Stimulated activated memory B cell treated with anti-CD40 and anti-IgM and Interleukin-4, amounts not matched to agents 10 μg/mL and 1 μg/mL and 100 μg/mL, for 72 hours (primary cell): ENCODE data around the gene DSCAM.

Source experiments
- ATAC-seq: fragments of 150-1000 bp; cut with Tn5 transposase; 2 replicates; pipeline ENCODE4 v1.10.0; 2021
- H3K27ac Mint-ChIP-seq: one replicate; pipeline ENCODE4 v1.8.0; 2022; ENCODE audit warnings: mild to moderate bottlenecking, mixed read lengths
- H3K27me3 Mint-ChIP-seq: one replicate; pipeline ENCODE4 v1.8.0; 2022; ENCODE audit warnings: mixed read lengths
- H3K36me3 Mint-ChIP-seq: one replicate; pipeline ENCODE4 v1.8.0; 2022; ENCODE audit warnings: mixed read lengths
- H3K4me1 Mint-ChIP-seq: one replicate; pipeline ENCODE4 v1.8.0; 2022; ENCODE audit warnings: mixed read lengths
- H3K4me3 Mint-ChIP-seq: one replicate; pipeline ENCODE4 v1.8.0; 2022; ENCODE audit warnings: mild to moderate bottlenecking, moderate library complexity, mixed read lengths
- H3K9me3 Mint-ChIP-seq: one replicate; pipeline ENCODE4 v1.8.0; 2022; ENCODE audit warnings: mixed read lengths

DSCAM gene

DNA sequence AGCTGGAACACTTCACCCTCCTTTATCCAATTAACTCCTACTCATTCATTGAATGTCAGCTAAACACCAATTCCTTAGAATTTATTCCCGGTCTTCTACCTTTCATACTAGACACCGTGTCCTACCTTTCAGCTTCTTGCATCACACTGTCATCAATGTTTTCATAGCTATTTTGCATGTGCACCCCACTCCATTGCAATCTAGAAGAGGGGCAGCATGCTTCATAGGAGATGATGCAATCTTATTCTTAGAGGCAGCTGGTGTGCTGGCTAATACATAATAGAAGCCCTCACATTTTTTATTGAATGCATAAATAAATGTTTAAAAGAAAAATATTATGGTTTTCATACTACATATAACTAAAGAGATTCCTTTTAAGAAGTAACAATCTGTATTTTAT, 123.6 kb downstream of the DSCAM start:
- Mint-ChIP-seq H3K27me3 (no peaks in the 10 kb centered on the region), H3K27ac (no peak overlapping the region), H3K36me3 (no peaks in the 10 kb centered on the region), H3K4me1 (no peaks in the 10 kb centered on the region), H3K4me3 (no peak overlapping the region), H3K9me3 (peaks cover 16% of the 10 kb centered on the region)
- no peak for ATAC-seq

DNA sequence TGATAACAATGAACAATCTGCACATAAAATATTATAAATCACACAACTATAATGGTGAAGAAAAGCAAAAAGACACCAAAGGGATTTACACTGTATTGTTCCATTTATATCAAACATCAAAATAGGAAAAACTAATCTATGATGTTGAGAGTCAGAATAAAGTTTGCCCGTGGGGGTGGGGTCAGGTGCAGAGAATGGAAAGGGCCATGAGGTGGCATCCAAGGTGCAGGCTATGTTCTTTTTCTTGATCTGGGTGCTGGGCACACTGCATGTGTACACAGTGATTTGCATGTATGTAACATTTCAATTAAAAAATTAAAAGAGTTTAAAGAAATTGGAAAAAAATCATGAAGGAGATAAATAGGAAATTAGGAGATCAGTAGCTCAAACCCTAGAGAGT, 127.3 kb downstream of the DSCAM start:
- Mint-ChIP-seq H3K27me3 (no peaks in the 10 kb centered on the region), H3K9me3 (peaks cover 18% of the 10 kb centered on the region), H3K36me3 (no peaks in the 10 kb centered on the region), H3K27ac (no peak overlapping the region), H3K4me1 (no peaks in the 10 kb centered on the region), H3K4me3 (no peak overlapping the region)
- no peak for ATAC-seq

DNA sequence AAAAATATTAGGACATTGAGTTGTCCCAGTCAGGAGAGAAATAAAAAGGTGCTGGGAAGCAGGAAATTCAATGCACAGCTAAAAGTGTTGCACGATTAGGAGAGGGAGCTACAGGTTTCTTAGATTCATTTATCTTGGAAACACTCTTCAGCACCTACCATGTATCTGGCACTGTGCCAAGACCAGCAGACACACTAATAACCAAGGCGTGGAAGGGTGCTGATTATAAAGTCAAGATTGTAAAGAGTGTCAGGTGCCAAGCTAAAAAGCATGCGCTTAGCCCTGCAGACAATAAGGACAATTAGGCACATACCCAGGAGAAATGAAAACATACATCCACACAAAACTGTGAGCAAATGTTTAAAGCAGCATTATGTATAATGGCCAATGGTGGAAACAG, 129.9 kb downstream of the DSCAM start:
- ATAC-seq, result no peak
- no peaks in the 10 kb centered on the region for H3K36me3 Mint-ChIP-seq
- peaks cover 16% of the 10 kb centered on the region for H3K9me3 Mint-ChIP-seq
- no peak overlapping the region for H3K27ac Mint-ChIP-seq
- no peak overlapping the region for H3K4me3 Mint-ChIP-seq
- no peaks in the 10 kb centered on the region for H3K4me1 Mint-ChIP-seq
- H3K27me3 Mint-ChIP-seq, result no peaks in the 10 kb centered on the region

DNA sequence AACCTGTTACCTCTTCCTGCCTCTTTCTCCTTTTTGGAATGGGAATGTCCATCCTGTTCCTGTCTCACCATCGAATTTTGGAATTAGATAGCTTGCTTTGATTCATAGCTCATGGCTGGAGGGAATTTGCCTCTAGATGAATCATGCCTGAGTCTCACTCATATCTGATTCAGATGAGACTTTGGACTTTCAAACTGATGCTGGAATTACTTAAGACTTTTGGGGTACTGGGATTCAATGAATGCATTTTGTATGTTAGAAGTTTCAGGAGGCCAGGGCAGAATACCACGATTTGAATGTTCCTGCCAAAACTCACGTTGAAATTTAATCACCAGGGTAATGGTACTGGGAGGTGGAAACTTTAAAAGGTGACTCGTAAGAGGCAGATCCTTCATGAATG, 132.4 kb downstream of the DSCAM start:
- H3K27me3 Mint-ChIP-seq, result no peaks in the 10 kb centered on the region
- no peak overlapping the region for H3K4me3 Mint-ChIP-seq
- no peaks in the 10 kb centered on the region for H3K4me1 Mint-ChIP-seq
- peaks cover 2% of the 10 kb centered on the region for H3K9me3 Mint-ChIP-seq
- H3K36me3 Mint-ChIP-seq, result no peaks in the 10 kb centered on the region
- H3K27ac Mint-ChIP-seq, result no peak overlapping the region
- no peak for ATAC-seq

DNA sequence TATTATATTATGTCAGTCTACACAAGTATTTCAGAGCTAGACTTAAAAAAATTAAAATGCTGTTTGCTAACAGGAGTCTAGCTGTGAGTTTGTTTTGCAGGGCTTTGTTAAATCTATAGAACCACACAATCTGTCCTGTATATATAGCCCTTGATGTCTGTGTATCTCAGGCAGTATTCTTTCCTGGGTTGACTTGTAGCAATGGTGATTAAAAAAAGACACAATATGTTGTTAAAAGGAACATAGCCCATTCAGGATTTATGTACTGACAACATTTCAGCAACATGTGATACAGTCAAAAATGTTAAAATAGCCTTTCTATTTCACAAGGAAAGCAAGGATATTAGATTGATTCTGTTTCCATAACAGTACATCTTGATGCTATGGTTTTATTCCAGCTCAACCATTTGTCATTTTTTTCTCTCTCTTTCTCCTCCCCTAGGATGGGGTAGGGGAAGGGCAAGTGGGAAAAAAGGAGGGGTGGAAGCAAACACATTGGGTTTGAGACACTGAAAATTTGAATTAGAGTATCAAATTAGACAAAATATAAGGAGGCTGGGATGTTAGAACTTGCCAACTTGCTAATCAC, 139.2 kb downstream of the DSCAM start:
- no peak for ATAC-seq
- Mint-ChIP-seq H3K9me3 (no peaks in the 10 kb centered on the region), H3K27me3 (no peaks in the 10 kb centered on the region), H3K4me3 (no peak overlapping the region), H3K4me1 (no peaks in the 10 kb centered on the region), H3K36me3 (no peaks in the 10 kb centered on the region), H3K27ac (no peak overlapping the region)

DNA sequence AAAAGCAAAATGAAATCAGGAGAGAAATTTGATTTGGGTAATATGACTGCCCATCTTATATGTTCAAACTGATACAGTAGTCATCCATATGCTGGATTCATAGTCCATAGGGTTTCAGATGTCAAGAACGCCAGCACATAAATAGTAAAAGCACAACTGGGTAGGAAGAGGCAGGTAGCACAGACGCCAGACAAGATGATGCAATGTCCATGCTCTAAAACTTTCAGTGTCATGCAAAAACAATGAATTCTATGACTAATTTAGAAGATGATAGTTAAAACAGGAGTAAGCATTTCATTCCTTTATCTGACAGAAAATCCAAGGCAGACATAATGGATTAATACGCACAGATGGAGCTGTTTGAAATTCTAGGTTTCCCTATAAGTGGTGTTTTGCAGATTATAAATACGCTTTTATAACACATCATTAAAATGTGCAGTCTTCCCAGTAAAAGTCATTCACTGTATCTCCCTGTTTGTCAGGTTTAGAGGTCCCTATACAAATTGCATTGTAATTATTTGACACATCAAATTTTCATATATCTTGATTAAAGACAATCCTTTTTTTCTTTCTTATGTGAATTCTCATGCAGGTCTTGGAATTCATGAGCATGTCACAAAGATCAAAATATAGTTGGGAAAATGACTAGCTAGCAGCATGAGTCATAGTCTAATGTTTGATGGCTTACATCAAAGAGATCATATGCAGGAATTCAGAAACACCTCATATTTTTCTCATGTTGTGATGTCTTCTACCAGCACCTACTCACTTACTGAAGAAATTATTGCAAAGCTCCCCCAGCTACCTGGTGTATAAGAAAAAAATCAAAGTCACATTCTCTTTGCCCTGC, 139.9 kb downstream of the DSCAM start:
- Mint-ChIP-seq H3K9me3 (no peaks in the 10 kb centered on the region), H3K4me3 (no peak overlapping the region), H3K27ac (no peak overlapping the region), H3K36me3 (no peaks in the 10 kb centered on the region), H3K4me1 (no peaks in the 10 kb centered on the region), H3K27me3 (no peaks in the 10 kb centered on the region)
- no peak for ATAC-seq

DNA sequence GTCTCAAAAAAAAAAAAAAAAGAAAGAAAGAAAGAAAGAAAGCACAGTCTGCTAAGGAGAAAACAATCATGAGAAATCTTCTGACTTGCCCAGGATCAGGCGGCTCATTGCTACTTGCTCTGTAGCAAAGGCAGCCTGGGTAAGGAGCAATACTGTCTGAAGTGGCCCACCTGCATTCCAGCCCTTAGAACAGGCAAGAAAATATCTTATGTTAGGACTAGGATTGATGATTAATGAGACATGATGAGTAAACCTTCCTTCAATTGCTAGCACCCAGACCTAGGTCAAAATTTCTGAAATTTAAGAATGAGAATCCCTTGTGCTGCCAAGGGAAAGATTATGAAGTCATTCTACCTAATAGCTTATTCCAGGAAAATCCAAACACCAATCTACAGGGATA, 140.8 kb downstream of the DSCAM start:
- Mint-ChIP-seq H3K4me1 (no peaks in the 10 kb centered on the region), H3K4me3 (no peak overlapping the region), H3K27me3 (no peaks in the 10 kb centered on the region), H3K36me3 (no peaks in the 10 kb centered on the region), H3K27ac (no peak overlapping the region), H3K9me3 (no peaks in the 10 kb centered on the region)
- no peak for ATAC-seq

DNA sequence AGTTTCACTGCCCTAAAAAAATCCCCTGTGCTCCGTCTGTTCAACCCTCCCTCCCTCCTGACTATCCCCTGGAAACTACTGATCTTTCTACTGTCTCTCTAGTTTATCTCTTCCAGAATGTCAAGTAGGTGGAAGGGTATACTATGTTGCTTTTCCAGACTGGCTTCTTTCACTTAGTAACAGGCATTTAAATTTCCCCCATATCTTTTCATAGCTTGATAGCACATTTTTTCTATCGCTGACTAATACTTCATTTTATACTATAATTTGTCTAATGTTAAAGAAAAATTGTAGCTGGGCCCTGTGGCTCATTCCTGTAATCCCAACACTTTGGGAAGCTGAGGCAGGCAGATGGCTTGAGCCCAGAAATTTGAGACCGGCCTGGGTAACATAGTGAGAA, 142.8 kb downstream of the DSCAM start:
- ATAC-seq, result no peak
- Mint-ChIP-seq H3K27ac (no peak overlapping the region), H3K4me1 (no peaks in the 10 kb centered on the region), H3K27me3 (no peaks in the 10 kb centered on the region), H3K36me3 (no peaks in the 10 kb centered on the region), H3K9me3 (no peaks in the 10 kb centered on the region), H3K4me3 (no peak overlapping the region)

DNA sequence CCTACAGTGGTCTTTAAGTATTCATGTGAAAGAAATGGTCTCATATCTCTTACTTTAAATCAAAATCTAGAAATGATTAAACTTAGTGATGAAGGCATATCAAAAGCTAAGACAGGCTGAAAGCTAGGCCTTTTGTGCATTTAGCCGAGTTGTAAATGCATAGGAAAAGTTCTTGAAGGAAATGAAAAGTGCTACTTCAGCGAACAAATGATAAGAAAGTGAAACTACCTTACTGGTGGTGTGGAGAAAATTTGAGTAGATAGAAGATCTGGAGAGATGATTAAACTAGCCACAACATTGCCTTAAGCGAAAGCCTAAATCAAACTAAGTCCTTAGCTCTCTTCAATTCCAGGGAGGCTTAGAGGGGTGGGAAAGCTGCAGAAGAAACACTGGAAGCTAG, 147.6 kb downstream of the DSCAM start:
- H3K27me3 Mint-ChIP-seq, result no peaks in the 10 kb centered on the region
- ATAC-seq, result no peak
- H3K9me3 Mint-ChIP-seq, result no peaks in the 10 kb centered on the region
- H3K27ac Mint-ChIP-seq, result no peak overlapping the region
- no peak overlapping the region for H3K4me3 Mint-ChIP-seq
- H3K4me1 Mint-ChIP-seq, result no peaks in the 10 kb centered on the region
- H3K36me3 Mint-ChIP-seq, result no peaks in the 10 kb centered on the region

DNA sequence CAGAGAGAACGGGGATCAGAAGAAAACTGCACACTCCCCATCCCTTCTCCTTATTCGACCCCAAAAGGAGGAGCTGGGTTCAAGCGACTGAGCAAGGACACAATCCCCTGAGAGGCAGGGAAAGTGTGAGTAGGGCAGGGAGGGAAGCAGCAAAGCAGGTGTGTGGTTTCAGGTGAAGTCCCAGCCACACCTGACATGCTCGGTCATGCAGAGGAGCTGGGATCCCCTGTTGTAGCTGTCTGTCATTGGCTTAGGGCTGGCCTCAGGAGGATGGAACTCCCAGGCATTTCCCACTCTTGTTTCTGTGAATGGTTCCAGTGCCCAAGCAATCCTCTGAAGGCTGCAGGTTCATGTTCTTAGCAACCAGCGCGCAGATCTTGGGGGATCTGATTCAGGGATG, 150.7 kb downstream of the DSCAM start:
- no peak for ATAC-seq
- Mint-ChIP-seq H3K27me3 (no peaks in the 10 kb centered on the region), H3K4me3 (no peak overlapping the region), H3K4me1 (no peaks in the 10 kb centered on the region), H3K27ac (no peak overlapping the region), H3K9me3 (no peaks in the 10 kb centered on the region), H3K36me3 (no peaks in the 10 kb centered on the region)

DNA sequence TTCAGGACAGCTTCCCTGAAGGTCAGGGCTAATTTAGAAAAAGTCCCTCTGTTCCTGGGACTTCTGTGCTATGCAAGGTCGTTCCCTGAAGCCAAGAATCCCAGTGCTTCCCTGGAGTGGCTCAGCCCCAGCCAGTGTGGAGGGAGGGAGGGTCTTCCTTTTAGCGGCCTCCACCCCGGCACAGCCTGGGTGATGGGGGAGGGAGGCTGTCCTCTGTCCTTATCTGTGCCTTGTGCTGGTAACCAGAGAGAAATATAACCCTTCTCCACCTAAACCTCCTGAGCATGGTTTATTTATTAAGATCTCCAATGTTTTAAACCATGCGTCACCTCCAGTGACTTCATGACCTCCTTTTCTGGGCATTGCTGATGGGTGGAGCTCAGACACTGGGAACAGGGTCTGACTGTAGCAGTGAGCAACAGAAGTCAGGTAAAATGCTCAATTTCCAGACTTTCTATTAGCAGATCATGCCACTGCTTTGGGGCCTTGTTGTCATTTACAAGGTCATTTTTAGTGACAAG, 157.1 kb downstream of the DSCAM start:
- Mint-ChIP-seq H3K27ac (no peak overlapping the region), H3K36me3 (no peaks in the 10 kb centered on the region), H3K9me3 (peaks cover 4% of the 10 kb centered on the region), H3K4me3 (no peak overlapping the region), H3K4me1 (no peaks in the 10 kb centered on the region), H3K27me3 (no peaks in the 10 kb centered on the region)
- ATAC-seq, result no peak

DNA sequence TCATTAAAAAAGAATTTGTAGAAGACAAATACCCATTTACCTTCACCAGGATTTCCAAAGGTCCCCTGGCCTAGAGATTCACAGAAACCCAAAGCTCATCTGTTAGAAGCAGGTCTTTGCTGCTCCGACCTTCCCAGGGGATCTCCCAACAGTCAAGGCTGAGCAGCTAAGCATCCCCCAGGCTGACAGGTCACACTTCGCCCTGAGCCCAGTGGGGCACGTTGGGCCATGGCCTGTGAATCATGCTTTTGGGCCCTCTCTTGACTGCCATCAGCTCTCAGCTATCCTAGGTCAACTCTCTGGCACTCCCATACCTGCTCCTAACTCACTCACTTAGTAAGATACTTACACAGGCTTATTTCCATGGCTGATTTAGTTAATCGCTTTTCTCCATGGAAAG, 157.7 kb downstream of the DSCAM start:
- H3K27ac Mint-ChIP-seq, result no peak overlapping the region
- no peaks in the 10 kb centered on the region for H3K27me3 Mint-ChIP-seq
- H3K36me3 Mint-ChIP-seq, result no peaks in the 10 kb centered on the region
- H3K4me1 Mint-ChIP-seq, result no peaks in the 10 kb centered on the region
- H3K9me3 Mint-ChIP-seq, result peaks cover 4% of the 10 kb centered on the region
- no peak for ATAC-seq
- no peak overlapping the region for H3K4me3 Mint-ChIP-seq

DNA sequence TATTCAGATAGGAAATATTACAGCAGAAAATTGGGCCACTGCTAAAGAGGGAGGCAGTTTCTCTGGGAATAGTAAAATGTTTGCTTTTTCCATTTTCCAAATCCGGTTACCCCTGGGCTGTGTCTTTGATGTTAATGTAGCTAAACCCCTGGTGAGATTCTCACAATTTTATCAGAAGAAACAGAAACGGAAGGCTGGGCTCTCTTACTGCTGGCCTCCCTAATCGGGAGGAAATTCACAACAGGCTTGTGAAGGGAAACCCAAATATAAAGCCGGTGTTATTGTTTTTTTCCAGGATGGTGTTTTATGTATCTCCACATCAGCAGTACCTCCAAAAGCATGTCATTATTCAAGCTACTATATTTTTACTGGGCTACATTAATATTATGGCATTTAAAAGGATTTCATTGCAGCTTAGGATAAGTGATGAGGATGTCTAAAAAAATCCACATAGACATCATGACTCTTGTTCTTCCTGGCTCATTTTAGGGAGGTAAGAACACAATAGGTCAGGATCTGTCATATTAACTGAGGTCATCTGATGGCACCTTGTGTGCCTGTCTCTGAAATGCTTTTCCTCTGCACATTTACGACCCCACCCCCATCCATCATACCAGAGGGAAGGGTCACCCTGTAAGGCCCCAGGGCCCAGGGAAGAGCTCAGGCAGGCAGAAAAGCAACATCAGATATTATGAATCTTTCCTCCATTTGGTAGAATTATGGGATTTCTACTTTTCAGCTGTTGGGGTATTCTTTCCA, 158.7 kb downstream of the DSCAM start:
- ATAC-seq, result no peak
- H3K9me3 Mint-ChIP-seq, result peaks cover 6% of the 10 kb centered on the region
- H3K27ac Mint-ChIP-seq, result no peak overlapping the region
- H3K4me1 Mint-ChIP-seq, result no peaks in the 10 kb centered on the region
- no peaks in the 10 kb centered on the region for H3K36me3 Mint-ChIP-seq
- H3K4me3 Mint-ChIP-seq, result no peak overlapping the region
- H3K27me3 Mint-ChIP-seq, result no peaks in the 10 kb centered on the region

DNA sequence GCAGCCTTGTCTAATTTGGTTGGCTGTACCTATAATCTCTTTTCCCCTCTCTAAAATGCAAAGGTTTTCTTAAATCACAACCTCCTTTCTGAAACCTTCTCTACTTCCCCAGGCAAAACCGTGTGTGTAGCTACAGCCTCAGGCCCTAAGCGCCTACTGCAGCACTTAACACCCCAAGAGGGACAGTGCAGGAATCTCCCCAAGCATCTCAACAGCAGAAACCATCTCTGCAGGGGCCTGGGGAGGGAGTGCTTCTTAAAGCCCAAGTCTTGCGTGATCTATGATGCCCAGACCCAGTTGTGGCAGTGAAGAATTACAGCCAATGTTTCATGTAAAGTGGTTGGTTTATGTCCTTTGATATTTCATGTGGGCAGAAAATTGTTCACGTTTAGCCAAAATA, 159.3 kb downstream of the DSCAM start:
- ATAC-seq, result no peak
- peaks cover 6% of the 10 kb centered on the region for H3K9me3 Mint-ChIP-seq
- H3K36me3 Mint-ChIP-seq, result no peaks in the 10 kb centered on the region
- no peak overlapping the region for H3K4me3 Mint-ChIP-seq
- no peaks in the 10 kb centered on the region for H3K4me1 Mint-ChIP-seq
- no peak overlapping the region for H3K27ac Mint-ChIP-seq
- no peaks in the 10 kb centered on the region for H3K27me3 Mint-ChIP-seq

DNA sequence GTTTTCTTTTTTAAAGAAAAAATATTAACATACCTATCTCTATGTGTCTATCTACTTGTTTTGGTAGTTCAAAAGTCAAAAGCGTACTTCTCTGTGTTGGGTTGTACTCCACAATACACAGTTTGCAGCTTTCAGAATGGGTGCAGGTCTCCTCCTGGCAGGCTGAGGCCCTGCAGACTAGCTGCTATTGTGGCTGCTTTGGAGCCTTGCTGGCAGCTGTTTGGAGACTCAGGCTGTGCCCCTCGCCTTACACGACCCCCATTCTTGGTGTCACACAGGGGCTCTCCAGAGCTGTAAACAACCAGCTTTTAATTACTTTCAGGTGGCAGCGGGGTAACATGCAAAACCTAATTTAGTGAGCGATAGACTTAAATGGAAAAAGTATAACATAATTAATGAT, 160.4 kb downstream of the DSCAM start:
- Mint-ChIP-seq H3K36me3 (no peaks in the 10 kb centered on the region), H3K27me3 (no peaks in the 10 kb centered on the region), H3K27ac (no peak overlapping the region), H3K4me3 (no peak overlapping the region), H3K9me3 (peaks cover 12% of the 10 kb centered on the region), H3K4me1 (no peaks in the 10 kb centered on the region)
- no peak for ATAC-seq

DNA sequence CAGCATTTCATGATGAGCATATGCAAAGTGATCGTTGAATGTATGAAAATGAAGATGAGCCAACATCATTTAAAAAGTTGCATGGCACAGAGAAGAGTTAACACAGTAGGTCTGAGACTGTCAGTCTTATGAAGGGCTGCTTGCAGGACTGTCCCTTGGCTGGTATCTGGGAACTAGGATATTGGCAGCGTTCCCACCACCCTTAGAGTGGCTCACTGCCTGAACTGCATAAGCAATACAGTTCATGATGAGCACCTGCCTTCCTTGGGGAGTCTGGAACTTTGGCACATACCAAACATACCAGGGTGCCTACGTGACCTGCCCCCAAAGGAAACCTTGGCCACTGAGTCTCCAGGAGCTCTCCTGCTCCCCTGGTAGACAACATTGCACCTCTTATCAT, 161.8 kb downstream of the DSCAM start:
- H3K27ac Mint-ChIP-seq, result no peak overlapping the region
- H3K4me3 Mint-ChIP-seq, result no peak overlapping the region
- no peaks in the 10 kb centered on the region for H3K36me3 Mint-ChIP-seq
- ATAC-seq, result no peak
- no peaks in the 10 kb centered on the region for H3K27me3 Mint-ChIP-seq
- H3K4me1 Mint-ChIP-seq, result no peaks in the 10 kb centered on the region
- H3K9me3 Mint-ChIP-seq, result peaks cover 12% of the 10 kb centered on the region
